ENCODE data around the gene ASXL3. TPM values are rescaled to one million over a fixed set of nuclear protein-coding genes. Genes with fewer than 3 reads are reported as not detected.

The ASXL3 gene
- total and polyA plus RNA-seq, 2 donors (not counting 3 experiments of a cell fraction or from before 2014, with no cell fraction given) = 0.07 to 0.27 TPM

DNA sequence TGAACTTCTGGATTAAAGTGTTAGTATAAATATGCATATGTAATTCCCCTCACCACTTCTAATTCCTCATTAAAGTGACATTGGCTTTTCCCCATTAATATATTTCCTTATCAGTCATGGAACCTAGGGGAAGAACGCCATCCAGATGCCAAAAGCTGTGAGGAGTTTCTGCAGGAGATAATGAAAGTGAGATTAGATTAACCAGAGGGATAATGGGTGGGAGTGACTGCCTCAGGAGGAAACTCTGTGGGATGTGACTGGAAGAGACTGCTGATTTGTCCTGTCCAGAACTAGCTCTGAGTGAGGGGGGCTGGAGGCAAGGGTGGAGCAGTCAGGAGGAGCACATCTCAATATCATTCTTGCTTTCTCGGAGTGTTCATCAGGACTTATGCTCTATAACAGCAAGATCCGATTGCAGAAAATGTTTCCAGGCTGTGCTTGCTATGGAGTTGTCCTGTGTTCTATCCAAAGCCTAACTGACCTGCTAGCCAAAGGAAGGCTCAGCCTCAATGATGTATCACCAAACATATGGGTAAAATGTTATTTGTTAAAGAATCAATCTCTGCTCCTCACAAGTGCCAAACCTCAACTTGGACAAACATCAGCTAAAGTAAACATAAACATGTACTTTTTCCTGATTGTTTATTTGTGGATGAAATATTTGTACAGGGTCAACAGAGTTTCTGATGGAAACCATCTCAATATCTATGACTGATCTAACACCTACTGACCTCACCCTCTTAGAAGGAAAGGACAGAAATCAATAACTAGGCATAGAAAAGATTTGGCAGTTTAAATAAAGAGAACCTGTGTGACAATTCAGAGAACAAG lies 118.5 kb downstream of the ASXL3 start:
- POLR2A ChIA-PET = no interaction called here
- TF ChIP-seq POLR2AphosphoS5 (IDR thresholded peaks at IDR 0.05; ENCODE audit: insufficient read depth, low read depth, low read length) (no peak), GATA2 (IDR thresholded peaks at IDR 0.05; ENCODE audit: insufficient read depth, insufficient read length, low read depth, low read length) (no peak), POLR2A (IDR thresholded peaks at IDR 0.05; ENCODE audit: low read depth, low read length) (no peak), FOS (IDR thresholded peaks at IDR 0.05; ENCODE audit: borderline replicate concordance, insufficient read depth, low read length) (no peak), MYC (IDR thresholded peaks at IDR 0.05; ENCODE audit: low read depth, low read length) (no peak), EZH2 (IDR thresholded peaks at IDR 0.05; ENCODE audit: borderline replicate concordance, low read depth, low read length, severe bottlenecking) (no peak), JUN (IDR thresholded peaks at IDR 0.05; ENCODE audit: borderline replicate concordance, insufficient read depth, insufficient read length, low read depth) (no peak)
- TF ChIP-seq, protein P1, sequence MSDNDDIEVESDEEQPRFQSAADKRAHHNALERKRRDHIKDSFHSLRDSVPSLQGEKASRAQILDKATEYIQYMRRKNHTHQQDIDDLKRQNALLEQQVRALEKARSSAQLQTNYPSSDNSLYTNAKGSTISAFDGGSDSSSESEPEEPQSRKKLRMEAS (IDR thresholded peaks at IDR 0.05; ENCODE audit: insufficient read depth, insufficient read length) = no peak
- TF ChIP-seq, protein P2, sequence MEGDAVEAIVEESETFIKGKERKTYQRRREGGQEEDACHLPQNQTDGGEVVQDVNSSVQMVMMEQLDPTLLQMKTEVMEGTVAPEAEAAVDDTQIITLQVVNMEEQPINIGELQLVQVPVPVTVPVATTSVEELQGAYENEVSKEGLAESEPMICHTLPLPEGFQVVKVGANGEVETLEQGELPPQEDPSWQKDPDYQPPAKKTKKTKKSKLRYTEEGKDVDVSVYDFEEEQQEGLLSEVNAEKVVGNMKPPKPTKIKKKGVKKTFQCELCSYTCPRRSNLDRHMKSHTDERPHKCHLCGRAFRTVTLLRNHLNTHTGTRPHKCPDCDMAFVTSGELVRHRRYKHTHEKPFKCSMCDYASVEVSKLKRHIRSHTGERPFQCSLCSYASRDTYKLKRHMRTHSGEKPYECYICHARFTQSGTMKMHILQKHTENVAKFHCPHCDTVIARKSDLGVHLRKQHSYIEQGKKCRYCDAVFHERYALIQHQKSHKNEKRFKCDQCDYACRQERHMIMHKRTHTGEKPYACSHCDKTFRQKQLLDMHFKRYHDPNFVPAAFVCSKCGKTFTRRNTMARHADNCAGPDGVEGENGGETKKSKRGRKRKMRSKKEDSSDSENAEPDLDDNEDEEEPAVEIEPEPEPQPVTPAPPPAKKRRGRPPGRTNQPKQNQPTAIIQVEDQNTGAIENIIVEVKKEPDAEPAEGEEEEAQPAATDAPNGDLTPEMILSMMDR (IDR thresholded peaks at IDR 0.05; ENCODE audit: extremely low read depth in 1 of 2, insufficient read depth in 1 of 2, low read depth in 1 of 2, low read length in 2 of 2) = no peak
- Histone ChIP-seq H3K27me3 (ENCODE audit: control insufficient read depth in 2 of 2, insufficient read depth in 2 of 2, low read length in 2 of 2) (no peaks in the 10 kb centered on the region), H3K9me3 (replicated peaks; ENCODE audit: control insufficient read depth, insufficient read depth, low read length) (no peaks in the 10 kb centered on the region), H3K27ac (ENCODE audit: insufficient read depth, low read depth, low read length) (no peak overlapping the region), H4K20me1 (replicated peaks; ENCODE audit: control insufficient read depth, extremely low read depth, insufficient read depth, low read length) (no peaks in the 10 kb centered on the region), H3K79me2 (ENCODE audit: control insufficient read depth, insufficient read depth, low read length) (no peaks in the 10 kb centered on the region), H3K9ac (replicated peaks; ENCODE audit: extremely low read depth, insufficient read depth, low read length) (no peak overlapping the region), H3K4me1 (ENCODE audit: control insufficient read depth, extremely low read depth, insufficient read depth, low read length) (no peaks in the 10 kb centered on the region), H2AFZ (ENCODE audit: low read depth, low read length) (no peak overlapping the region), H3K9me1 (replicated peaks; ENCODE audit: control insufficient read depth, extremely low read depth, insufficient read depth, low read length) (no peaks in the 10 kb centered on the region), H3K36me3 (ENCODE audit: control insufficient read depth in 2 of 2, extremely low read depth in 1 of 2, insufficient read depth in 2 of 2, low read length in 2 of 2) (no peaks in the 10 kb centered on the region), H3K4me3 (replicated peaks in 1 of 3; ENCODE audit: insufficient read depth in 1 of 3, low read depth in 1 of 3, low read length in 3 of 3) (no peak overlapping the region), H3K4me2 (ENCODE audit: insufficient read depth, low read length) (no peak overlapping the region)
- FAIRE-seq (no peak), DNase-seq (ENCODE audit: low read depth, low spot score) (no peak)
- intact Hi-C loops (cut with micrococcal nuclease) = no loop called here
- dilution Hi-C loops (cut with MboI; ENCODE audit: extremely low pct_ligation_motif_present, low sequenced_read_pairs) = no loop called here
- CTCF ChIA-PET = no interaction called here
- BruUV-seq (replicated peaks) = no TSS peak
